ENCODE data around the gene SULF2. TPM values are rescaled to one million over a fixed set of nuclear protein-coding genes. Genes with fewer than 3 reads are reported as not detected.
"Not testable (repeated sequence)": the region's sequence is repeated elsewhere in the genome, so short reads cannot be mapped to it uniquely, and the experiment has no call there.

Gene SULF2
- total RNA-seq = 1.2 and 1.3 TPM in 2 replicates

GRCh38 chr20:47785311-47785853 lies at the start of gene SULF2:
SULF2 (minus strand) TSS chr20:47785481; CDS start chr20:47757363, 28,118 bp downstream.
- peak; percentile 60 for DNase-seq

GRCh38 chr20:47831675-47832074 lies 46.4 kb upstream of the SULF2 start:
- H3K36me3 Mint-ChIP-seq (ENCODE audit: low read depth); H3K4me3 Mint-ChIP-seq; DNase-seq; H3K27me3 Mint-ChIP-seq; H3K27ac Mint-ChIP-seq; H3K9me3 Mint-ChIP-seq; intact Hi-C loops (cut with micrococcal nuclease); H3K4me1 Mint-ChIP-seq: not testable (repeated sequence)

More at GRCh38 chr20:47785311-47785853, at the start of gene SULF2:
- intact Hi-C loops (cut with micrococcal nuclease) = no loop called here
- no peaks in the 10 kb centered on the region for H3K36me3 Mint-ChIP-seq (ENCODE audit: low read depth)
- H3K4me1 Mint-ChIP-seq = peaks cover 9% of the 10 kb centered on the region
- H3K27ac Mint-ChIP-seq = no peak within 1 kb of the TSS
- peak within 1 kb of the TSS; percentile 77 for H3K4me3 Mint-ChIP-seq
- no peaks in the 10 kb centered on the region for H3K9me3 Mint-ChIP-seq
- H3K27me3 Mint-ChIP-seq = peaks cover 66% of the 10 kb centered on the region

- H3K27ac Mint-ChIP-seq; H3K9me3 Mint-ChIP-seq; intact Hi-C loops (cut with micrococcal nuclease); H3K4me1 Mint-ChIP-seq; H3K27me3 Mint-ChIP-seq; H3K36me3 Mint-ChIP-seq (ENCODE audit: low read depth); DNase-seq; H3K4me3 Mint-ChIP-seq: not testable (repeated sequence)
Measured at GRCh38 chr20:47826716-47827115, 41.4 kb upstream of the SULF2 start.

- H3K36me3 Mint-ChIP-seq (ENCODE audit: low read depth); H3K4me3 Mint-ChIP-seq; intact Hi-C loops (cut with micrococcal nuclease); DNase-seq; H3K9me3 Mint-ChIP-seq; H3K27me3 Mint-ChIP-seq; H3K27ac Mint-ChIP-seq; H3K4me1 Mint-ChIP-seq: not testable (repeated sequence)
Measured at GRCh38 chr20:47826006-47826405, 40.7 kb upstream of the SULF2 start.

- intact Hi-C loops (cut with micrococcal nuclease) = no loop called here
- DNase-seq = no peak
- Mint-ChIP-seq H3K9me3 (no peaks in the 10 kb centered on the region), H3K27me3 (no peaks in the 10 kb centered on the region), H3K27ac (no peak overlapping the region), H3K36me3 (ENCODE audit: low read depth) (no peaks in the 10 kb centered on the region), H3K4me1 (no peaks in the 10 kb centered on the region), H3K4me3 (no peak overlapping the region)
Measured at GRCh38 chr20:47825011-47825762, 39.9 kb upstream of the SULF2 start.

- H3K4me1 Mint-ChIP-seq; H3K9me3 Mint-ChIP-seq; H3K27ac Mint-ChIP-seq; intact Hi-C loops (cut with micrococcal nuclease); H3K36me3 Mint-ChIP-seq (ENCODE audit: low read depth); DNase-seq; H3K27me3 Mint-ChIP-seq; H3K4me3 Mint-ChIP-seq: not testable (repeated sequence)
Measured at GRCh38 chr20:47823941-47824340, 38.7 kb upstream of the SULF2 start.

- no peak for DNase-seq
- Mint-ChIP-seq H3K9me3 (no peaks in the 10 kb centered on the region), H3K27ac (no peak overlapping the region), H3K36me3 (ENCODE audit: low read depth) (no peaks in the 10 kb centered on the region), H3K4me3 (no peak overlapping the region), H3K27me3 (peaks cover 10% of the 10 kb centered on the region), H3K4me1 (no peaks in the 10 kb centered on the region)
- intact Hi-C loops (cut with micrococcal nuclease) = no loop called here
Measured at GRCh38 chr20:47821481-47822100, 36.3 kb upstream of the SULF2 start.

- Mint-ChIP-seq H3K4me1 (no peaks in the 10 kb centered on the region), H3K27me3 (peaks cover 15% of the 10 kb centered on the region), H3K9me3 (no peaks in the 10 kb centered on the region), H3K36me3 (ENCODE audit: low read depth) (no peaks in the 10 kb centered on the region), H3K4me3 (no peak overlapping the region), H3K27ac (no peak overlapping the region)
- no peak for DNase-seq
- intact Hi-C loops (cut with micrococcal nuclease) = no loop called here
Measured at GRCh38 chr20:47818996-47819609, 33.8 kb upstream of the SULF2 start.

- Mint-ChIP-seq H3K4me1 (no peaks in the 10 kb centered on the region), H3K27me3 (peaks cover 19% of the 10 kb centered on the region), H3K27ac (no peak overlapping the region), H3K36me3 (ENCODE audit: low read depth) (no peaks in the 10 kb centered on the region), H3K9me3 (no peaks in the 10 kb centered on the region), H3K4me3 (no peak overlapping the region)
- DNase-seq = no peak
- intact Hi-C loops (cut with micrococcal nuclease) = no loop called here
Measured at GRCh38 chr20:47818466-47818865, 33.2 kb upstream of the SULF2 start.

GRCh38 chr20:47818016-47818415 lies 32.7 kb upstream of the SULF2 start:
- no peaks in the 10 kb centered on the region for H3K9me3 Mint-ChIP-seq
- H3K4me1 Mint-ChIP-seq = no peaks in the 10 kb centered on the region
- peaks cover 19% of the 10 kb centered on the region for H3K27me3 Mint-ChIP-seq
- intact Hi-C loops (cut with micrococcal nuclease) = no loop called here
- H3K27ac Mint-ChIP-seq = no peak overlapping the region
- no peaks in the 10 kb centered on the region for H3K36me3 Mint-ChIP-seq (ENCODE audit: low read depth)
- H3K4me3 Mint-ChIP-seq = no peak overlapping the region
- no peak for DNase-seq

GRCh38 chr20:47817573-47817972 lies 32.3 kb upstream of the SULF2 start:
- Mint-ChIP-seq H3K36me3 (ENCODE audit: low read depth) (no peaks in the 10 kb centered on the region), H3K27ac (no peak overlapping the region), H3K4me1 (no peaks in the 10 kb centered on the region), H3K9me3 (no peaks in the 10 kb centered on the region), H3K4me3 (no peak overlapping the region), H3K27me3 (peaks cover 20% of the 10 kb centered on the region)
- DNase-seq = no peak
- intact Hi-C loops (cut with micrococcal nuclease) = no loop called here

GRCh38 chr20:47816487-47817451 lies 31.5 kb upstream of the SULF2 start:
- intact Hi-C loops (cut with micrococcal nuclease) = no loop called here
- DNase-seq = no peak
- Mint-ChIP-seq H3K4me3 (no peak overlapping the region), H3K27ac (no peak overlapping the region), H3K27me3 (peaks cover 25% of the 10 kb centered on the region), H3K36me3 (ENCODE audit: low read depth) (no peaks in the 10 kb centered on the region), H3K9me3 (no peaks in the 10 kb centered on the region), H3K4me1 (no peaks in the 10 kb centered on the region)

- intact Hi-C loops (cut with micrococcal nuclease) = no loop called here
- no peaks in the 10 kb centered on the region for H3K36me3 Mint-ChIP-seq (ENCODE audit: low read depth)
- no peak overlapping the region for H3K4me3 Mint-ChIP-seq
- DNase-seq = no peak
- H3K4me1 Mint-ChIP-seq = no peaks in the 10 kb centered on the region
- H3K27ac Mint-ChIP-seq = no peak overlapping the region
- H3K27me3 Mint-ChIP-seq = peaks cover 31% of the 10 kb centered on the region
- H3K9me3 Mint-ChIP-seq = no peaks in the 10 kb centered on the region
Measured at GRCh38 chr20:47815866-47816265, 30.6 kb upstream of the SULF2 start.

Measured in activated CD4-positive, alpha-beta T cell treated with anti-CD3 and anti-CD28 coated beads, Interleukin-2, amount 10 ng/mL, durations not matched to agents 24 days and 14 days (primary cell).